Right ventricle myocardium inferior (tissue), 1 donor: ENCODE measurements around the gene PITRM1. TPM values are rescaled to one million over a fixed set of nuclear protein-coding genes. Genes with fewer than 3 reads are reported as not detected.

Source experiments
- ATAC-seq: fragments of 200-7000 bp; cut with Tn5 transposase; one replicate; pipeline ENCODE4 v1.9.1; 2020; ENCODE audit warnings: mild to moderate bottlenecking, moderate library complexity
- DNase-seq: peaks from one replicate; pipeline ENCODE4 v3.0.0; 2021; ENCODE audit errors: missing footprints
- intact Hi-C: fragments of 100-400 bp; cut with DNase I; formaldehyde crosslinking; loops from one replicate; pipeline ENCODE4 v1.11.0; 2022
- total RNA-seq: library from RNA; stranded (reverse); fragmentation: NEBNext Ultra II Directional; extraction: Animal tissue kit (Norgen Biotek cat#: 25700); gene quantifications from one replicate; pipeline ENCODE4 v1.2.1, GENCODE V29; 2021
- donor health status: DM: no; HTN: yes; CAD: no; lungs with severe emphysema.

Gene PITRM1
- total RNA-seq, 1 donor from 2014 or later: 91.1 TPM

DNA sequence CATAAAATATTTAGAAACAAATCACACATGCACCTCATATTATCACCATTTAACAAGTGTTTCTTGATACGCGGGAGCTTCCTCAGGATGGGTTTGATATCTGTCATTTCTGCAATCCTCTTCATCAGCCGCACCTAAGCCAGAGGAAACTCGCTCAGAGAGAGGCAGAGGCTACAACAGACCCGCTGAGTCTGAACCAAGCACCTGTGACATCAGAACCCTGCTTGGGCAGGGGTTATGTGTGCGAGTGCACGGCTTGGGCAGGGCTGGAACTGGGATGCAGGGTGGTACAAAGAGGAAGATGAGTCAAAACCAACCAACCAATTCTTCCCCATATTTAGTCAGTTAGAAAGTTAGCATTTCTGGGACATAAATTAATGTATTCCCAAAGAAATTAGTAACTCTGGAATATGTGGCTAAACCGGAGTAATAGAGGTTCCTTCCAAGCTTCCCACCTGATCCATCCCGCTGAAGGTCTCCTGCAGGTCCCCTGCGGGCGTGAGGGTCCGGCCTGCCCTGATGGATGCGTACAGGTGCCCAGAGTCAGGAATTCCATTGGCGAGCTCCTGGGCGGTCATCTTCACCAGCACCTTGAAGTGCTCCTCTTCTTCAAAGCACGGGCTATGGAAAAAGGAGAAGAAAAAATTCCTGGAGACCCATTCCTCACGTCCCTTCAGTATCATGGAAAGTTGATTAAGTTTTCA is 25.3 kb downstream of the PITRM1 start:
- intact Hi-C loops: no loop called here
- DNase-seq (no peak), ATAC-seq (no peak)

DNA sequence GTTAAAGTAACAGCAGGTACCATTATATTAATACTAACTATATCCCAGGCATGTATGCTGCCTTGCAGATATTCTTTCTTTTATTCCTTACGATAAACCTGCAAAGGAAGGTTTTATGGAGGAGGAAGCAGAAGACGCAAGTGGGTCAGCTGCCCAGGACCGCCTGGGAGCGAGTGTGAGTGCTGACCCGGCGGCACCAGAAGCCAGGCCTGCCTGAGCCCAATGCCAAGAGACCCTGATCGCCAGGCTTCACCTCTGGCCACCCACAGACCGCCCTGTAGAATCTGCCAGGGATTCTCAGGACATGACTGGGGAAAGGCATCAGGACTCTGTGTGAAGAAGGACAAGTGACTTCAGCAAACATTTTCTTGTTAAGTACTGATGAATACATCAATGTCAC is 26.3 kb downstream of the PITRM1 start:
- intact Hi-C loops: no loop called here
- ATAC-seq: no peak
- no peak for DNase-seq

DNA sequence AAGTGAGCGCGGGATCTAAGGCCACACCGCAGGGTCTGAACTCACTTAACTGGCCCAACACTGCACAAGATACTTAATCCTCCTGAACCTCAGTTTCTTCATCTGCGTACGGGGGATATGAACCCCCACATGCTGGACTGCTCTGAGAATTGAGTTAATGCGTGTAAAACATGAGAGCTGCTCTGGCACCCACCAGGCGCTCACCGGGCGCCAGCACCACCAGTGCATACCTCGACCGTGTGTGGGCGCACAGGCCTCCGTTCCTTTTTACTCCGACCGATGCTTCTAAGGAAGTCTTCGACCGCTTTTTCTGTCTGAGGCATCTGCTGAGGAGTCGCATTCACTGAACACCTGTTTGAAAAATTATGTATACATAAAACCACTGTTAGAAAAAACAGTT is 27.2 kb downstream of the PITRM1 start:
- no peak for DNase-seq
- intact Hi-C loops: no loop called here
- no peak for ATAC-seq

DNA sequence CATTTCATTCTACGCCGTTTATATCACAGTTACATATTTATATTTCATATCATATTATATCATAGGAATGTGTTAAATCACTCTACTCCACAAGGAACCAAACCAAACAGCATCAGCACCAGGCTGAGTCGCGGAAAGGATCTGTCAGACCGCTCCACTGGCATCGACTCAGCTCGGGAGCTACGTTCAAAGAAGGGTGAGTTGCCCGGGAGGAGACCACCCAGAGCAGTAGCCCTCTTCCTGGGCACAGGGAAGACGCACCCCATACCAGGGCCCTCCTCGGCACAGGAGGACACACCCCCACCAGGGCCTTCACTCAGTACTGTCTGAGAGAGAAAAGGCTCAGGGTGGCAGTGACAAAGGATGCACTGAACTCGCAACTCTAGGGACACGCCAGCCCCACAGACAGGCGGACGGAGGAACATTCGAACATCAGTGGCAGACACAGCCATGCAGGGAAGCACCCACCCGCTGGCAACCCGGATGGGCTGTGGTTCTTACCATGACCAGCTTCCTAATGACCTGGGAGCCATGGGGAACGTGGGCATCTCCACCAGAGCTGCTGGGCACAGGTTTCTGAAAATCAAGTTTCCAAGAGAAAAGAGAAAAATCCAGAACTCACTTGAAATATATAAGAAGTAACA is 28.7 kb downstream of the PITRM1 start:
- no peak for DNase-seq
- intact Hi-C loops: no loop called here
- no peak for ATAC-seq

DNA sequence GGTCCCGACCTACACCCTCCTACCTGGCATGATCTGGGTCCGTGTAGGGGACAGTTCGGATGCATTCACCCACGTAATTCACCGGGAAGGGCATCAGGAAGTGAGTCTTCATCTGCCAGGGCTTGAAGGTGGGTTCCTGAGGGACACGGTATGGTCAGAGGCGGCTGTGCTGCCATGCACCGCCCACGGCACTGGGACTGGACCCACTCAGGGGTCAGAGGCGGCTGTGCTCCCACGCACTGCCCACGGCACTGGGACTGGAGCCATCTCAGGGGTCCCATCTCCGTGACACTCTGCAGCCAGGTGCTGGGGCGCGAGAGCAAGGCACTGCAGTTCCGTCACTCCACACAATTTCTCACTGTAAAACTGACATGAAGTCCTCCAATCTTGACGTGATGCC is 29.2 kb downstream of the PITRM1 start:
- ATAC-seq (no peak), DNase-seq (no peak)
- intact Hi-C loops: no loop called here

DNA sequence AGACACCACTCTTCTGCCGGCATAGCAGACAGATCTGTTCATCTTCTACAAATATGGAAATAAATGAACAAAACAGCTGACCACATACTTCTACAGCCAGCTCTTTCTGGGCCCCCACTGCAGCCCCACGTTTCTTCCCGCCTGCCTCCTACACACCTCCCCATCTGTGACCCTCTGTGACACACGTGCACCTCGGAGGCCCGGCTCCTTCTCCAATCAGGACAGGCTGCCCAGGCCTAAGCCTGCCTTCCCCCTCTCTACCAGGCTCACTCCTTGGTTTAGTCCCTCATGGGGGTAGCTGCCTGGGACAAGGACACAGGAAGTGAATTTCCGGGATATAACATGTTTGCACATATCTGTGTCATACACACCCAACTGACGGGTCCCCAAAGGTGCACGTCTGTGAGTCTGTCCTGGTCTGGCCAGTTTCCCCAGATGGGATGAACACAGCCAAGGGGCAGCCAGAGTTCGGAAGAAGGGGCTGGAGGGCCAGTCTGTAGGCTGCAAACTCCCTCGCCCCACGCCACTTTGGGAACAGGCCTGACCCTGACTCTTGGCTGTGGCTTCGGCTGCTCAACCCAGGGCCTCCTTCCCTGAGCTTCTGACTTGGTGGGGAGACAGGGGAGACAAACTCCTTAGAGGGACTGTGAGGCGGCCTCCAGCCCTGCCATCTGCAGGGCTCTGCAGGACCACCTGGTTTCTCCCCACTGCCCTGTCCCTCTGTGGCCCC is 30.3 kb downstream of the PITRM1 start:
- DNase-seq (no peak), ATAC-seq (no peak)
- intact Hi-C loops: no loop called here

DNA sequence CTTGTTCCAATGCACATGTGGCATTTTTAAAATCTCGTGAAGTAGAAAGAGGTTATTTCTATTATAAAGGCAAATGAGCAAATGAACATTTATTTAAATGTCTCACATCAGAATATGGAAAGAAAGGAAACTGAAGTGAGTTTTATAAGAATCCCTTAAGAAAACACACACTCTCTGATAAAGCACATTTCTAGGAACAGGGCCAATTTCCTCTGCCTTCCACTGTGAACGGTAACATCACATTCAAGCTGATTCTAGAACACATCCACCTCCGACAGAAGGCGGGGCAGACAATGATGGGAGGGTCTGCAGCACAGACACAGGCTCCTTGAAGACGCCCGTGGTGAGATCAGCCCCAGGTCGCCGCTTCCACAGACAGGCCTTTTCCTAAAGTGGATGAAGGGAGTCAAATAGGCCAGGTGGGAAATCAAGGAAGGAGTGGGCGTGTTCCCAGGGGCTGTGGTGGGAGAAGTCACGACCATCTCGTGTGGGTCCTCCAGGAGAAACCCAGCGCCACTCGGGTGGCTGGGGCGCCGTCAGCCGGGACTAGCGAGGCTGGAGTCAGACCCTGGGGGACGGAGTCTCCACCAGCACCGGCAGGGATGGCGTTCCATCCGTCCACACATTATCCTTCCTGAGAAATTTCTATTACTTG is 31.1 kb downstream of the PITRM1 start:
- ATAC-seq (no peak), DNase-seq (no peak)
- intact Hi-C loops: no loop called here

DNA sequence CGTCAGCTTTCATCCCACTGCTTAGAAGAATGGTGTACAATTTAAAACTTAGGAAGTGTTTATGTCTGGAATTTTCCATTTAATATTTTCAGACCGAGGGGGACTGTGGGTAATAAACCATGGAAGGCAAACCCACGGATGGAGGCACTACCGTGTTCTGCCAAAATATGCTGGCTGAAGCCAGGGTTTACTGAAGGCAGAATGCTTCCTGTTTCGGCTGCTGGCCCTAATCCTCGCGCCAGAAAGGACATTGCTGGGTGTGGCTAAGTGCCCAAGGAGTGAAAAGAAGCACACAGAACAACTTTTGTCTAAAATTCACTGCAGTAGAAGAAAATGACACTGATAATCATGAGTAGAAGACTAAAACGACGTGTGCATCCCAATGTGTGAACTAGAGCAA is 32.3 kb downstream of the PITRM1 start:
- ATAC-seq (no peak), DNase-seq (no peak)
- intact Hi-C loops: no loop called here

DNA sequence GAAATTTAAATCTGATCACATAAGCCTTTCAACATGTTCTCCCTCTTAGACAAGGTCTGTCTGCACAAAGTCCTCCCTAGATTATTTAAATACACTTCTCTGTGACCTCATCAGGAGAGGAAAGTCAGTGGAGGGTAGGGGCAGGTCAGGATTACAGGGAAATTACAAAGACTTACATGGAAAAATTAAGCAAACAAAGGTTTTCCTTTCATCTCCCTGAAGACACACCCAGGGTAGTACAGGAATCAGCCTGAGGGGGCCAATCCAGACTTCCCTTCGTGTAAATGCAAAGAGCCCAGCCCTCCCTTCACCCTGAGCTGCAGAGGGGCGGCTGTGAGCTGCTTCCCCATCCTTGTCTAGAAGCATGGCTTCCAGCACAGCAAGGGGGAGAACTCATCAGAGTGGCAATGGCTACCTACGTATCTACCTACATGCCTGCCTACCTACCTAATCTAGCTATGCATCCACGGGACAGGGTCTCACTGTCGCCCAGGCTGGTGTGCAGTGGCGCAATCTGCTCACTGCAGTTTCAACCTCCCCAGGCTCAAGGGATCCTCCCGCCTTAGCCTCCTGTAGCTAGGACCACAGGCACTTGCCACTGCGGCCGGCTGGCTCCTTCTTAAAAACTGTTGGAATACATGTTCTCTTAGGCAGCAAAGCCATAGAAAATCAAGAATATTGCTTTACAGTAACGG is 33.2 kb downstream of the PITRM1 start:
- DNase-seq: no peak
- no peak for ATAC-seq
- intact Hi-C loops: no loop called here

DNA sequence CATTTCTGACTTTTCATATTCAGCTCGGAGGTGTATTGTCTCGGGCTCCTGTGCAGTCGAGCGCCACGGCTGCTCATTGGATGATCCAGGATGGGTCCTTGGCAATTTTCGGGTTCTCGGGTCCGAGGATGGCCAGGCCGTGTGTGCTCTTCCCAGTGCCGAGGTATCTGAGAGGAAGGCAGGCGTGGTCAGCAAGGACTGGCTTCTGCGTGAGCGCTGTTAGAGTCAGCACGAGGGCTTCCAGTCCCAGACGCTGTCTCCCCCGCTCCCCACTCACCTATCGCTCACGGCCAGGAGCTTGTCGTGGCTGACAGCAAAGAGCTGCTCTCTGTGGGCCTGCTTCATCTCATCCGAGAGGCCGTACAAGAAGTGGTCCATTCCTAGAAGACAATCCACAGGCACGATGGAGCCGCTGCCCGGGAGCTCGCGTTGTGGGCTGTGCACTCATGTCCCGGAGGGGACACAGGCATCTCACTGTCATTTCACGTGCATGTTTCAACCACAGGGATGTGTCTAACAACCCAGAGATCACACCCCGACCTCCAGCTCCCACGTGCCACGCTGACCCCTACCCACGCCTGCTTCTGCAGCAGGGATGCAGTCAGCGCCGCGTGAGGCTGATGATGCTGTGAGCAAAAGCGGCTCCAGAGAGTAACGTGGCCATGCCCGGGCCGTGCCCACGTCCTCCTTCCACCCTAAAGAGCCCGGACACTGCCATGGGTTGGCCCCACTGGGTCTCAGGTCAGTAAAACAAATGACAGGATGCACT is 34.4 kb downstream of the PITRM1 start:
- intact Hi-C loops: no loop called here
- no peak for ATAC-seq

DNA sequence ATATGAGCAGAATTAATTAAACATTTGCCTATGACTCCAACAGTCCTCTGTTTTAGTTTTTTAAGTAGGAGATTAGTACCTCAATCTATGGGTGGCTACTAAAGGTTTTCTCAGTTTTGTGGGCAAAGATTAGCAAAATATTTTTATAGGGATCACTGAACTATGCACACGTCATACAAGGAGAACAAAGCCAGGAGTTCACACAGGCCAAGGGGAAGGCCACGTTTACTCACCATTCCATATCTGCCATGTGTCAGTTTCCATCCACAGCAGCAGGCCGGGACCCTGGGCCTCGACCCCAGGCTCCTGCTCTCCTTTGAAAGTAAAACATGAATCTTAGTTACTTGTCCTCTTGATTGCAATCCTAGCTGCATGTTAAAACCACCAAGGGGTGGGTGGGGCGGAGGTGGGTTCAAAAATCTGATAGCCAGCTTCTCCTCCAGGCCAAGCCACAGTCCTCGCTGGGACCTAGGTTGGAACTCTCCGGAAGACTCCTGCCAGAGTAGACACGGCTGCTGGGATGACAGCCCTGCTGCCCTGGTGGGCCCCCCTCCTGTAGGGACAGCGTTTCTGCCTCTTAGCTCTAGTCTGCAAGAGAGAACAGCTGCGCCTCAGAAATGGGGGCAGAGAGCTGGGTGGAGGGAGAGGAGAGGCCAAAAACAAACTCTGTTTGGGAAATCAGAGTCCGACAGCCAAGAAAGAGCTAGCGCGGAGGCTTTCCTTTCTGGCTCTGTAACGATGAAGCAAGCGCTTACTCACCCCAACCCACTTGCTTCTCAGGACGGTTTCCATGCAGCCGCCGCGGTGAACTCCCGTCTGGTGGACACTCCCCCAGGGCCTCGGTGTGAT is 35.6 kb downstream of the PITRM1 start:
- intact Hi-C loops: no loop called here
- DNase-seq: peak; percentile 81

More for the DNA sequence above, 34.4 kb downstream of the PITRM1 start:
- DNase-seq: peak; percentile 66

DNA sequence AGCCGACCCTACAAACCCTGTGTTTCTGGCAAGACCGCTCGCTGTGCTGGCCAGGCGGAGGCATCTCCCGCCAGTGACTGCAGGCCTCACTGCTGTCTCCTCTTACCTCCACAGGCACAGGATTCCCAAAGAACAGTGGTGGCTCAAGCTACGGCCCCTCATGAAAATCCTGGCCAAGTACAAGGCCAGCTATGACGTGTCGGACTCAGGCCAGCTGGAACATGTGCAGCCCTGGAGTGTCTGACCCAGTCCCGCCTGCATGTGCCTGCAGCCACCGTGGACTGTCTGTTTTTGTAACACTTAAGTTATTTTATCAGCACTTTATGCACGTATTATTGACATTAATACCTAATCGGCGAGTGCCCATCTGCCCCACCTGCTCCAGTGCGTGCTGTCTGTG is 36.2 kb downstream of the PITRM1 start:
- intact Hi-C loops: no loop called here
- DNase-seq: peak; percentile 87
- ATAC-seq: peak; percentile 86

More for the DNA sequence above, 35.6 kb downstream of the PITRM1 start:
- peak; percentile 89 for ATAC-seq

DNA sequence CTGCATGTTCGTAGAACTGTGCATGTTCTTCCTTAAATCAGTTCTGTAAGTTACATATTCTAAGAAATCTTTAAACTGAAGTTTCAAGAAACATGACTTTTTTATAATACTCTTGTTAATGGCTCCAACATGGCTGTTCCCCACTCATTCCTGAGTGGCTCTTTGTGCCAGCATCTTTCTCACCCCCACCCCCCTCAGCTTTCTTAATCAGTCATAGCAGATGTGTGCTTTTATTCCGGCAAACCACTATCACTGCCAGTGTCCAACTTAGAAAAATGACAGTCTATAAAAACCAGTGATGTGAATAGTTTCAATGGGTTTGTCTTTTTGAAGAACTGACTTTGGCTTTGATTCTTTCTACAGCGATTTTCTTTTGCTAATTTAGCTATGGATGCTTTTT is 37.6 kb downstream of the PITRM1 start:
- ATAC-seq: no peak
- intact Hi-C loops: no loop called here
- DNase-seq: no peak

DNA sequence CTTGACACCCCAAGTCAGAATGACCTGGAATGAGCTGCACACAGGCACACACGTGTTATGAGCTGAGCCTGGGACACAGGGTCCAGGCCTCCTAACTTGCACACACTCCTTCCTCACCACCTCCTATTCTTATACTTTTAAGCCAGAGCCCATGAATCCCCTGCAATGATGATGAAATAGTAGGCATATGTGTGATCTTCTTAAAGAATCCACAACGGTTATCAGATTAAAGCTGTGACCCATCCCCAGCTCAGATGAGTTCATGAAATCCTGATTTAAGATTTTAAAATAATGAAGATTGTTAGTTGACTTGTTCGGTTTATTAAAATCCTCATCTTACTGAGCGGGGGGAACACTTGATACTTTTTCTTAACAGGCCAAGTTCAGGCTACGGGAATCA is 38.6 kb downstream of the PITRM1 start:
- DNase-seq: no peak
- ATAC-seq: no peak
- intact Hi-C loops: no loop called here

DNA sequence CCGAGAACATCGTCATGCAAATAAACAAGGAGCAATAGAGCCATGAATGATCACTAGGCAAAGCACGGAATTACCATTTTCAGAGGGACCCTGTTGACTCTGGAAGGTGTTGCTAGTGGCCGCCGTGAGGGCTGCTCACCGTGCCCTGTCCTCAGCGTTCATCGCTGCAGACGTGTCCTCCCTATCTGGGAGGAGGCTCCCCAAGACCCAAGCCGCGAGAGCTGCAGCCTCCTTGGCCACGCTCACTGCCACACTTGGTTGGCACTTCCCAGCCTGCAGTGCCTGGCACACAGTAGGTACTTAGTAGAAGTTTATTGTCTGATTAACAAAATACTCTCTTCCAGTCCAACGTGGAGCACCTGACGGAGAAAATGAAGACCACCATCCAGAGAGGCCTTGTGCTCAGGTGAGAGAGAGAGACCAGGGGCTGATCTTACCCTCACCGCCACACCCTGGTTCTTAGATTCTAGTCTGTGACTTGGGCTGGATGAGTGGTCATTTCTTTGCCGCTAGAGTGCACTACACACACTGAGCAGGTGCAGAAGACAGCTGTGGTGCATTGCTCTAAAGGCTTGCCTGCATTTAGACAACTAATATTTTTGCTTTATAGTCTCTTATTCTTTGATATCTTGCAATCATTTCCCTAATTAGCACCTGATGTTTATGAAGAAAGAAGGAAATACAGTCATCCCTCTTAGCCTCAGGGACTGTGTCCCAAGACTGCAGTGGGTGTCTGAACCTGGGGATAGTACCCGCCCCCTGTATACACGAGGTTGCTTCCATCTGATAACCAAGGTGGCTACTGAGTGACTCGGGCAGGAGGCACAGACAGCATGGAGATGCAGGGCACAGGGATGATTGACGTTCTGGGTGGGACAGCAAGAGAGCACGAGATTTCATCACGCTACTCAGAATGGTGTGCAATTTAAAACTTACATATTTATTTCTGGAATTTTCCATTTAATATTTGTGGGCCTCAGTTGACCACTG is 40.3 kb downstream of the PITRM1 start:
- no peak for DNase-seq
- intact Hi-C loops: no loop called here
- no peak for ATAC-seq

DNA sequence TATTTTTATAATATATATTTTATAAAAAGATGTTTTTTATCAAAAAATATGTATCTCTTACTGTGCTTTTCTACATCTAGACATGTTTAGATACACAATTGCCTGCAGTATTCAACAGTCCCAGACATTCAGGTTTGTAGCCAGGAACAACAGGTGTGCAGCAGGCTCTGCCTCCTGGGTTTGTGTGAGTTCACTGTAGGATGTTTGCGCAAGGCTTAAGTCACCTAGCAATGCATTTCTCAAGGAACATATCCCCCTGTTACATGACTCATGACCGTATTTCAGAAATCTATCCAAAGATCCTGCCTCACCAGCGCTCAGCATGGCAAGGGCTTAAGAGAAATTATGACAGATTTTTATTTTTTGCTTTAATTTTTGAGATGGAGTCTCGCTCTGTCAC is 41.5 kb downstream of the PITRM1 start:
- no peak for DNase-seq
- intact Hi-C loops: no loop called here
- ATAC-seq: no peak
